HEK293T (cell line): ENCODE data around the gene THAP7.

Source experiments
- CTCF ChIA-PET: fragments of 350-600 bp; formaldehyde crosslinking; extraction: SDS; loops from one replicate; lab custom pipeline; 2021; ENCODE audit warnings: antibody characterized with exemption, inconsistent platforms; lab: Yijun Ruan, JAX
- POLR2A ChIA-PET: fragments of 350-600 bp; formaldehyde crosslinking; extraction: SDS; loops from one replicate; lab custom pipeline; 2020; ENCODE audit warnings: antibody characterized with exemption, inconsistent platforms; lab: Yijun Ruan, JAX
- DNase-seq: peaks from one replicate; pipeline ENCODE4 v3.0.0; 2012; ENCODE audit warnings: mixed read lengths; ENCODE audit errors: extremely low spot score
- ARNT ChIP-seq: fragments of 450-650 bp; IDR thresholded peaks from 2 replicates; pipeline ENCODE4 v1.6.1; 2017; ENCODE audit warnings: mild to moderate bottlenecking
- BHLHE40 ChIP-seq: fragments of 450-650 bp; IDR thresholded peaks from 2 replicates; pipeline ENCODE4 v1.6.1; 2016; ENCODE audit warnings: mild to moderate bottlenecking, moderate library complexity, borderline replicate concordance
- CTBP1 ChIP-seq: fragments of 450-650 bp; IDR thresholded peaks from 2 replicates; pipeline ENCODE4 v1.6.1; 2016; ENCODE audit warnings: borderline replicate concordance
- ELF4 ChIP-seq: fragments of 450-650 bp; IDR thresholded peaks from 2 replicates; pipeline ENCODE4 v1.6.1; 2017; ENCODE audit warnings: antibody characterized with exemption
- FOXA1 ChIP-seq: fragments of 450-650 bp; IDR thresholded peaks from 2 replicates; pipeline ENCODE4 v1.6.1; 2016; ENCODE audit warnings: mild to moderate bottlenecking
- FOXK2 ChIP-seq: fragments of 450-650 bp; IDR thresholded peaks from 2 replicates; pipeline ENCODE4 v1.6.1; 2016; ENCODE audit warnings: mild to moderate bottlenecking
- FOXM1 ChIP-seq: fragments of 450-650 bp; IDR thresholded peaks from 2 replicates; pipeline ENCODE4 v1.6.1; 2017; ENCODE audit warnings: mild to moderate bottlenecking, borderline replicate concordance
- HDGF ChIP-seq: fragments of 450-650 bp; IDR thresholded peaks from 2 replicates; pipeline ENCODE4 v1.6.1; 2017; ENCODE audit warnings: antibody characterized with exemption, borderline replicate concordance
- L3MBTL2 ChIP-seq: fragments of 450-650 bp; conservative IDR thresholded peaks from 2 replicates; pipeline ENCODE4 v1.6.1; 2016; ENCODE audit warnings: mild to moderate bottlenecking
- LEF1 ChIP-seq: fragments of 450-650 bp; IDR thresholded peaks from 2 replicates; pipeline ENCODE4 v1.6.1; 2017; ENCODE audit warnings: mild to moderate bottlenecking, borderline replicate concordance
- NFRKB ChIP-seq: fragments of 450-650 bp; IDR thresholded peaks from 2 replicates; pipeline ENCODE4 v1.6.1; 2016; ENCODE audit warnings: mild to moderate bottlenecking, moderate library complexity
- SP1 ChIP-seq: fragments of 450-650 bp; IDR thresholded peaks from 2 replicates; pipeline ENCODE4 v1.6.1; 2017
- SUZ12 ChIP-seq: fragments of 450-650 bp; IDR thresholded peaks from 2 replicates; pipeline ENCODE4 v1.6.1; 2016; ENCODE audit warnings: mild to moderate bottlenecking
- TARDBP ChIP-seq: fragments of 450-650 bp; IDR thresholded peaks from 2 replicates; pipeline ENCODE4 v1.6.1; 2016
- ZNF384 ChIP-seq: fragments of 450-650 bp; IDR thresholded peaks from 2 replicates; pipeline ENCODE4 v1.6.1; 2016
- TF ChIP-seq, protein P1 (sequence below): fragments of 450-650 bp; IDR thresholded peaks from 2 replicates; pipeline ENCODE4 v1.6.1; 2016

THAP7 gene

DNA sequence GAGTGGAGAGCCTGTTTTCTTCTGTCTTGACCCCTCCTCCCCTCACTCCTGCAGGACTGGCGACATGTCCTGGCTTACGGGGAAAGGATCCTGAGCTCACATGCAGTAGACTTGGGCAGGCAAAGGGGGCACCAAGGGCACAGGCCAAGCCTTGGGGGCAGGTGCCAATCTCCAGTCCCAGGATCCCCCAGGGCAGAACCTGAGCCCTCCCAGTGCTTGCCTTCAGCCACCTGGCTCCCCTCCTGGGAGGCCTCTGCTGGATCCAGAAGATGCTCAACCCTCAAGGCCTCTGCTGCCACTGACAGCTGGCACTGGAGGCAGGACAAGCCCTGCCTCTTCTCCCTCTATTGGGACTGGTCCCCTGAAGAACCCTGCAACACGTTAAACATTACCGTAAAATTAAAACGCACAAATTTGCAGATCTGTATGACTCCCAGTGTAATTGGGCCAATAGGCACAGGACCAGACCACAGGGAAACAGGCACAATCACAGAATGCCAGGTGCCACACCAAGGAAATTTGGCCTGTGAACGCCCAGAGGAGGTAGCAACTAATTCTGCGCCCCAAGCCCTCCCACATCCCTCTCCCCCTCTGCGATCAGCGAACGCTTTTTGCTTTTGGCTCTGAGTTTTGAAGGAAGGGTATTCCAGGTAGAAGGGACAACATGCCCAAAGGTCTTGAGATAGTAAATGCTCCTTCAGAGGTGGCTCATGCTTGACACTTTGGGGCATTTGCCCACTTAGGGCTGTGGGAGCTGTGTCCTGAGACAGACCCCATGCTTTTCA, 20.8 kb downstream of the THAP7 start:
- POLR2A ChIA-PET: interaction anchor here (1.0 to 4.1 kb wide), 16 partner anchors 11 to 122 kb away, joined by 3 to 121 read pairs (median 14); partner anchors contain the start of genes AIFM3, CRKL, P2RX6 and THAP7
- CTCF ChIA-PET: interaction anchor here (0.6 to 1.1 kb wide), 3 partner anchors 8 to 124 kb away, joined by 3 to 10 read pairs (median 8); no protein-coding TSS in a partner anchor
- DNase-seq: no peak
- no peak for TF ChIP-seq NFRKB
- TF ChIP-seq CTBP1: no peak
- no peak for TF ChIP-seq FOXM1
- no peak for TF ChIP-seq SP1
- no peak for TF ChIP-seq HDGF

DNA sequence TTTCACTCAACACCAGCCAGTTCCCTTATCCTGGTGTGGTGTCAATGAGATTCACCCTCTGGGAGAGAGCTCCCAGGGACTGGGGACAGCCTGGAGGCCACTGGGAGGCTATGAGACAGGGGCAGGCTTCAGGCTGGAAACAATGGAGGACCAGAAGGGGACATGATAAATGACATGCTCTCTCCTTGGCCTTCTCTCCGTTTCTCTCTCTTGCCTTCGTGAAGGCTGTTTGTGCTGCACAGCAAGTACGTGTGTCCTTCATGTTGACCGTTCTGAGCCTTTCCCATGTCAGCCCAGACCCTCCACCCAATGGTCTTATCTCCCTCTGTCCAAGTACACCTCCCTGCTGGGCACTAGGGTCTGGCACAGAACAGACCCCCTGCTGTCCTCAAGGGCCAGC, 21.4 kb downstream of the THAP7 start:
- POLR2A ChIA-PET: interaction anchor here (0.6 to 4.1 kb wide), 4 partner anchors 11 to 24 kb away, joined by 4 to 121 read pairs (median 68); partner anchors contain the start of genes AIFM3 and THAP7
- CTCF ChIA-PET: interaction anchor here (0.6 kb wide), 1 partner anchor 33 kb away, joined by 10 read pairs; no protein-coding TSS in a partner anchor

DNA sequence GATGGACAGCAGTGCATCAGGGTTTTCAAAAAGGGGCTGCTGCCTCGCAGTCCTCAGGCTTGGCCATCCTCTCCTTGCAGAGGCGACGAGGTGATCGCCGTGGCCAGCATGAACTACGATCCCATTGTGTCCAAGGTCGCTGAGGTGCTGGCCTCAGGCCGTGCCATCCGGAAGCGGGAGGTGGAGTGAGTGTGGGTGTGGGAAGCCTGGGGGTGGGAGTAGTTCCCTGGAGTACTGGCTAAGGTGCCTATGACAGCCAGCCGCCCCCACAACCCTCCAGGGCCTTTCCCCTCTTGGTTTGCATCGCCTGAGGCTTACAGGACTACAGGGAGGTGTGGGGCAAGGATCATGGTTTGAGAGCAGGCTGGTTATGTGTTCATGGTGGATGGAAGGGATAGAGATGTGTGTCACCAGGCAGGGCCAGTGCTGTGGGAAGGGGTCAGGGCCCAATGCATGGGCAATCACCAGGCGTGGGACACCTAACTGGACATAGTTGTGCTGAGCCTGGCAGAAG, 21.9 kb downstream of the THAP7 start:
- ChIA-PET POLR2A (interaction anchor here (0.6 to 4.1 kb wide), 4 partner anchors 10 to 24 kb away, joined by 4 to 121 read pairs (median 68); partner anchors contain the start of genes AIFM3 and THAP7), CTCF (no interaction called here)
- no peak for TF ChIP-seq ARNT
- no peak for TF ChIP-seq SP1
- no peak for TF ChIP-seq ELF4
- TF ChIP-seq L3MBTL2: no peak
- TF ChIP-seq FOXK2: no peak
- TF ChIP-seq ZNF384: no peak
- TF ChIP-seq FOXM1: no peak
- no peak for TF ChIP-seq SUZ12
- TF ChIP-seq, protein P1, sequence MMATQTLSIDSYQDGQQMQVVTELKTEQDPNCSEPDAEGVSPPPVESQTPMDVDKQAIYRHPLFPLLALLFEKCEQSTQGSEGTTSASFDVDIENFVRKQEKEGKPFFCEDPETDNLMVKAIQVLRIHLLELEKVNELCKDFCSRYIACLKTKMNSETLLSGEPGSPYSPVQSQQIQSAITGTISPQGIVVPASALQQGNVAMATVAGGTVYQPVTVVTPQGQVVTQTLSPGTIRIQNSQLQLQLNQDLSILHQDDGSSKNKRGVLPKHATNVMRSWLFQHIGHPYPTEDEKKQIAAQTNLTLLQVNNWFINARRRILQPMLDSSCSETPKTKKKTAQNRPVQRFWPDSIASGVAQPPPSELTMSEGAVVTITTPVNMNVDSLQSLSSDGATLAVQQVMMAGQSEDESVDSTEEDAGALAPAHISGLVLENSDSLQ: no peak
- no peak for TF ChIP-seq NFRKB
- no peak for TF ChIP-seq HDGF
- no peak for TF ChIP-seq BHLHE40
- TF ChIP-seq LEF1: no peak
- TF ChIP-seq CTBP1: no peak
- no peak for TF ChIP-seq TARDBP
- no peak for TF ChIP-seq FOXA1
- DNase-seq: no peak

More for the DNA sequence above, 21.4 kb downstream of the THAP7 start:
- DNase-seq: no peak
- no peak for TF ChIP-seq LEF1
- TF ChIP-seq HDGF: no peak
- TF ChIP-seq, protein P1: no peak
- TF ChIP-seq ARNT: no peak
- no peak for TF ChIP-seq FOXK2
- no peak for TF ChIP-seq CTBP1
- TF ChIP-seq FOXA1: no peak
- no peak for TF ChIP-seq SUZ12
- no peak for TF ChIP-seq L3MBTL2
- TF ChIP-seq NFRKB: no peak
- no peak for TF ChIP-seq SP1
- TF ChIP-seq TARDBP: no peak
- no peak for TF ChIP-seq BHLHE40
- TF ChIP-seq FOXM1: no peak

DNA sequence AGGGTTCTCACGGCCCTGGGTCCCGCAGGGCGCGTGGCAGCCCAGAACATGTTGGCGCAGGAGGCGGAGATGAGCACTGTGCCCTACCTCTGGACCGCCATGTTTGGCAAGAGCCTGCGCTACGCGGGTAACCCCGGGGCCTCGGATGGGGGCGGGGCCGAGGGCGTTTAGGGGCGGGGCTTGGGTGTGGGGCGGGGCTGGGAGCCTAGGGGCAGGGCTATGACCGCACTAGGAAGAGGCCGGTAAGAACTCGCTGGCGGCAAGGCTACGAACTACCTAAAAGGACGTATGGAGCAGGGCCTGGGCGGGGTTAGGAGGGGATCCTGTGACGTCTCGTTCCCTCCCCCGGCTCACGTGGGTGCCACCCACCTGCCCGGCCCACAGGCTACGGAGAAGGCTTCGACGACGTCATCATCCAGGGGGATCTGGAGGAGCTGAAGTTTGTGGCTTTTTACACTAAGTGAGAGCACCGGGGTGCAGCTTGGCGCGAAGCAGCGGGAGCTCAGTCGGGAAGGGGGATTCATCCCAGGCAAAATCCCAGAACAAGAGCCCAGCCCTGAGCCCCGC, 22.6 kb downstream of the THAP7 start:
- TF ChIP-seq SUZ12 (no peak), ARNT (no peak), LEF1 (no peak), SP1 (no peak), ZNF384 (no peak), FOXA1 (no peak), HDGF (no peak), FOXK2 (no peak), TARDBP (no peak), CTBP1 (no peak), ELF4 (no peak), BHLHE40 (no peak), L3MBTL2 (no peak), FOXM1 (no peak), NFRKB (no peak)
- TF ChIP-seq, protein P1: no peak
- no peak for DNase-seq
- ChIA-PET POLR2A (interaction anchor here (0.6 to 4.1 kb wide), 2 partner anchors 12 to 20 kb away, joined by 4 to 121 read pairs; partner anchors contain the start of gene THAP7), CTCF (no interaction called here)

DNA sequence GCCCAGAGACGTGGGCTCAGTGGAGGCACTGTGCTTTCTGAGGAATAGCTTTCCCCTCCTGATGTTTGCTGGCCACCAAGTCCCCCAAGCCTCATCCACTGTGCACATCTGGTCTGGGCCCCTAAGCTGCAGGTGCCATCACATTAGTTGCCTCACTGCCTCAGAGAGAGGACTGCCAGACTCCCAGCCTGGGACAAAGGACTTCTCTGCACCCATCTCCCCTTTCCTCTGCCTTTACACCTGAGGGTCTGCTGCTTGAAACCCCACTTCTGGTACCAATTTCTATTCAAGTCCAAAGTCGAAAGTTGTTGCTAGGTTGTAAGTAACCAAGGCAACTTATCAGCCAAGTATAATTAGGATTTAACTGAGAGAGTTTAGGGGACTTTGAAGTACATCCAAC, 23.5 kb downstream of the THAP7 start:
- CTCF ChIA-PET: no interaction called here
- POLR2A ChIA-PET: no interaction called here
- no peak for TF ChIP-seq SP1
- no peak for TF ChIP-seq ZNF384
- TF ChIP-seq FOXA1: no peak
- TF ChIP-seq L3MBTL2: no peak
- TF ChIP-seq SUZ12: no peak
- TF ChIP-seq ARNT: no peak
- TF ChIP-seq NFRKB: no peak
- TF ChIP-seq CTBP1: no peak
- TF ChIP-seq FOXK2: no peak
- no peak for TF ChIP-seq TARDBP
- DNase-seq: no peak
